ENCODE measurements around the gene CSRNP2. TPM values are rescaled to one million over a fixed set of nuclear protein-coding genes. Genes with fewer than 3 reads are reported as not detected.

The CSRNP2 gene
- total and polyA plus RNA-seq, 4 experiments from 2014 or later: 4.6 to 35.0 (median 20.2) TPM

DNA sequence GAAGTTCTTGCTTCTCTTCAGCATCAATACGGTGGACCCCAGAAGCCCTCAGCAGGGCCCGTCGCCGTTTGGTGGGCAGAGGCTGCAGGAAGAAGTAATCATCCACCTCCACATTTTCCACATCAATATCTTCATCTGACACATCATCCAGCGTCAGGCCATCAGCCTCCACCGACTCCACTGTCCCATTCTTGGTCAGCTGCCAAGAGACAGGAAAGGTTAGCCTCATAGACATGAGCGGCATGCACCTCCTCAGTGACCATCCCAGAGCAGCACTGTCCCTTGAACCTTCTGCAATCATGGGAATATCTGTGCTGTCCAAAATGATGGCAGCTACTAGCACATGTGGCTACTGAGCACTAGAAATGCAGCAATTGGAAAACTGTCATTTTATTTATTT lies 15.6 kb downstream of the CSRNP2 start:
- Mint-ChIP-seq H3K4me3 (no peak overlapping the region), H3K36me3 (peaks cover 26 to 61% of the 10 kb centered on the region in 2 donors), H3K27ac (peak overlapping the region in 3 of 7 donors; percentile 47 to 93 (median 51)), H3K9me3 (no peaks in the 10 kb centered on the region), H3K27me3 (no peaks in the 10 kb centered on the region), H3K4me1 (no peaks in the 10 kb centered on the region)
- intact Hi-C loops (cut with micrococcal nuclease): no loop called here
- POLR2A ChIA-PET (ENCODE audit: partially characterized antibody): no interaction called here
- Histone ChIP-seq H3K27me3 (ENCODE audit: insufficient read depth, low read length) (no peaks in the 10 kb centered on the region), H3K9me3 (ENCODE audit: control insufficient read depth in 1 of 2, low read length in 2 of 2) (no peaks in the 10 kb centered on the region), H3K4me1 (ENCODE audit: insufficient read depth, low read length) (no peaks in the 10 kb centered on the region), H3K36me3 (ENCODE audit: insufficient read depth, low read length) (peaks cover 42% of the 10 kb centered on the region), H3K27ac (ENCODE audit: low read depth, low read length) (no peak overlapping the region), H3K4me3 (ENCODE audit: low read length in 2 of 2) (no peak overlapping the region)
- CTCF ChIA-PET (ENCODE audit: partially characterized antibody): no interaction called here
- DNase-seq: no peak

DNA sequence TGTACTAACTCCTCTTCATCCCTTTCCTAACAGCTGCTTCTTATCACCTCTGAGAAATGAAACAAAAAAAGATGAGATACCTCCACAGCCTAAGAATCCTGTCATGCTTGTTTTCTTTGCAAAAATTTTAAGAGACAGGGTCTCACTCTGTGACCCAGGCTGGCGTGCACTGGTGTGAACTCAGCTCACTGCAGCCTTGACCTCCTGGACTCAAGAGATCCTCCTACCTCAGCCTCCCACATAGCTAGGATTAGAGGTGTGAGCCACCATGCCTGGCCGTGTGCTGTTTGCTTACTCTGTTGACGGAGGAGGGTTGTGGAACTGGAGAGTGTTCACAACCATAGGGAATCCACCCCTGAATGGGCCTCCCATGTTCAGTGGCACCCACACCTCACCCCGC lies 16.2 kb downstream of the CSRNP2 start:
- CTCF ChIA-PET (ENCODE audit: partially characterized antibody): interaction anchor here (1.0 kb wide), 1 partner anchor 16 kb away, joined by 3 read pairs; the partner anchor contains the start of gene CSRNP2
- Mint-ChIP-seq H3K36me3 (peaks cover 28 to 63% of the 10 kb centered on the region in 2 donors), H3K9me3 (no peaks in the 10 kb centered on the region), H3K27me3 (no peaks in the 10 kb centered on the region), H3K4me1 (no peaks in the 10 kb centered on the region), H3K27ac (peak overlapping the region in 1 of 7 donors; percentile 12), H3K4me3 (no peak overlapping the region)
- H3K36me3 ChIP-seq (ENCODE audit: insufficient read depth, low read length): peaks cover 44% of the 10 kb centered on the region
- H3K27me3 ChIP-seq (ENCODE audit: insufficient read depth, low read length): no peaks in the 10 kb centered on the region
- no peak for DNase-seq
- POLR2A ChIA-PET (ENCODE audit: partially characterized antibody): interaction anchor here (1.0 kb wide), 1 partner anchor 16 kb away, joined by 3 read pairs; the partner anchor contains the start of gene CSRNP2
- H3K9me3 ChIP-seq (ENCODE audit: control insufficient read depth in 1 of 2, low read length in 2 of 2): no peaks in the 10 kb centered on the region
- H3K4me3 ChIP-seq (ENCODE audit: low read length in 2 of 2): no peak overlapping the region
- intact Hi-C loops (cut with micrococcal nuclease): no loop called here
- H3K27ac ChIP-seq (ENCODE audit: low read depth, low read length): no peak overlapping the region
- H3K4me1 ChIP-seq (ENCODE audit: insufficient read depth, low read length): no peaks in the 10 kb centered on the region

DNA sequence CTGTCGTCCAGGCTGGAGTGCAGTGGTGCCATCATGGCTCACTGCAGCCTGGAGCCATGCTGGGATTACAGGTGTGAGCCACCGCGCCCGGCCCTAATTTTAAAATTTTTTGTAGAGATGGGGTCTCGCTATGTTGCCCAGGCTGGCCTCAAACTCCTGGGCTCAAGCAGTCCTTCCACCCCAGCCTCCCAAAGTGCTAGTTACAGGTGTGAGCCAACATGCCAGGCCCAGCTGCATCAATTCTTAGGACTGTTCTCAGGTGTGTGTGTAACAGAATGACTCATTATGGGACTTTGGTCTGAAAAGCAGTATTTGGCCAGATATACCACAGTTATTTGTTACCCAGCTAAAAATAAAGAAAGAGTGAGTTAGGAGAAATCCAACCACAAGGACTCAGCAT lies 17.9 kb downstream of the CSRNP2 start:
- CTCF ChIA-PET (ENCODE audit: partially characterized antibody): no interaction called here
- intact Hi-C loops (cut with micrococcal nuclease): no loop called here
- peaks cover 38% of the 10 kb centered on the region for H3K36me3 ChIP-seq (ENCODE audit: insufficient read depth, low read length)
- no peak overlapping the region for H3K27ac ChIP-seq (ENCODE audit: low read depth, low read length)
- no peaks in the 10 kb centered on the region for H3K4me1 ChIP-seq (ENCODE audit: insufficient read depth, low read length)
- no peak overlapping the region for H3K4me3 ChIP-seq (ENCODE audit: low read length in 2 of 2)
- no peak for DNase-seq
- Mint-ChIP-seq H3K36me3 (peaks cover 25 to 60% of the 10 kb centered on the region in 2 donors), H3K27ac (peak overlapping the region in 2 of 7 donors; percentile 13 to 35), H3K4me1 (no peaks in the 10 kb centered on the region), H3K4me3 (no peak overlapping the region), H3K9me3 (no peaks in the 10 kb centered on the region), H3K27me3 (no peaks in the 10 kb centered on the region)
- H3K9me3 ChIP-seq (ENCODE audit: control insufficient read depth in 1 of 2, low read length in 2 of 2): no peaks in the 10 kb centered on the region
- H3K27me3 ChIP-seq (ENCODE audit: insufficient read depth, low read length): no peaks in the 10 kb centered on the region
- POLR2A ChIA-PET (ENCODE audit: partially characterized antibody): interaction anchor here (0.7 kb wide), 1 partner anchor 291 kb away, joined by 3 read pairs; no protein-coding TSS in a partner anchor

DNA sequence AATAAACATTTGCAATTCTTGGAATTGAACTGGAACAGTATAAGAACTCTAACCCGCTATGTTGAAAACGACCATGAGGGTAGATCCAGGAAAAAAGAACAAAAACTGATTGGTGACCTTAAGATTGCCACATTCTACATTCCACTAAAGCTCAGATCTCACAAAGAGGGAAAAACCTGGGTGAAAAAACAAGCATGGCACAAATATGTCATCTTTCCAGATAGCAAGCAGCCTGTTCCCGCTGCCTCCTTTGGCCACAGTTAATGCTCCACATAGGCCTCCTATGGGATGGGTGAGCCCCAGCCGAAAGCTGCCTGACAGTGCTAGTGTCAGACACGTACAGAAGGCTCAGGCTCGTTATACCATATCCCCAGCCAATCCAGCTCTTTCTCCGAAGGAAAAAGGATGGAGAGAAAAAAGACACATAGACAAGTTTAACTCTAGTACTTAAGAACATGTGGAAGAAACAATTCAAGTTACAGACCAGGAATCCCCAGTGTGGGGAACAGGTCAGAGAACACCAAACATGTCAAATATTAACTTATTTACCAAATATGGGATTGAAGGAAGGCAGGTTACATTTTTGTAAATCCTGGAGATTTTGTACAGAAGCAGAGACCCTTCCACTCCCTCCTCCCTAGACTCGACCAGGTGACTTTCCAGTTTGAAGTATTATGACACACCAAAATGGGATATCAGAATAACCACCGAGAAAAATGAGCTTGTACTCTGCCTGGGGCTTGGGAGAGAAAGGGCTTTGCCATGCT lies 20.6 kb downstream of the CSRNP2 start:
- Histone ChIP-seq H3K4me1 (ENCODE audit: insufficient read depth, low read length) (no peaks in the 10 kb centered on the region), H3K27me3 (ENCODE audit: insufficient read depth, low read length) (no peaks in the 10 kb centered on the region), H3K9me3 (ENCODE audit: control insufficient read depth in 1 of 2, low read length in 2 of 2) (no peaks in the 10 kb centered on the region), H3K4me3 (ENCODE audit: low read length in 2 of 2) (no peak overlapping the region), H3K27ac (ENCODE audit: low read depth, low read length) (no peak overlapping the region), H3K36me3 (ENCODE audit: insufficient read depth, low read length) (peaks cover 55% of the 10 kb centered on the region)
- no peaks in the 10 kb centered on the region for H3K9me3 Mint-ChIP-seq
- intact Hi-C loops (cut with micrococcal nuclease): no loop called here
- H3K4me1 Mint-ChIP-seq: no peaks in the 10 kb centered on the region
- no peak overlapping the region for H3K4me3 Mint-ChIP-seq
- CTCF ChIA-PET (ENCODE audit: partially characterized antibody): interaction anchor here (0.9 to 1.0 kb wide), 2 partner anchors 11 to 14 kb away, joined by 3 read pairs; no protein-coding TSS in a partner anchor
- H3K27me3 Mint-ChIP-seq: no peaks in the 10 kb centered on the region
- POLR2A ChIA-PET (ENCODE audit: partially characterized antibody): interaction anchor here (2.0 kb wide), 1 partner anchor 14 kb away, joined by 7 read pairs; the partner anchor contains the start of gene LETMD1
- H3K36me3 Mint-ChIP-seq: peaks cover 34 to 73% of the 10 kb centered on the region in 2 donors
- DNase-seq: no peak
- peak overlapping the region in 2 of 7 donors; percentile 22 to 78 for H3K27ac Mint-ChIP-seq

DNA sequence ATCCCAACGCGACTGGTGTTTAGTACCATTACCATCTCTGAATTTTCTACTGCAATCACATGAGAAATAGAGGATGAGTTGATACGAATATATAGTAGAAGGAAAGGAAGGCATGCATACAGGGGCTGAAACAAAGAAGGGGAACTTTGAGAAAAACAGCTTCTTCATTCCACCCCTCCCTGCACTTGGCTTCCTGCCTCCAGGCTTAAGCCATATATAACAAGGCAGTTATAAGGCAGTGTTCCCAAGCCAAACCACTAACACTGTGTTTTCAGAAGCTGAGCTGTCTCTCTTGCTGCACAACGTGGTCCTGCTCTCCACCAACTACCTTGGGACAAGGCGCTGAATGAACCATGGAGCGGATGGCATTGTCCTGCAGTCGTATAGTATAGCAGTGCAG lies 24.3 kb downstream of the CSRNP2 start:
- no peaks in the 10 kb centered on the region for H3K4me1 Mint-ChIP-seq
- intact Hi-C loops (cut with micrococcal nuclease): no loop called here
- H3K4me3 Mint-ChIP-seq: no peak overlapping the region
- no peaks in the 10 kb centered on the region for H3K9me3 ChIP-seq (ENCODE audit: control insufficient read depth in 1 of 2, low read length in 2 of 2)
- H3K36me3 Mint-ChIP-seq: peaks cover 26 to 73% of the 10 kb centered on the region in 2 donors
- H3K27ac Mint-ChIP-seq: peak overlapping the region in 2 of 7 donors; percentile 78 to 79
- H3K36me3 ChIP-seq (ENCODE audit: insufficient read depth, low read length): peaks cover 62% of the 10 kb centered on the region
- no peaks in the 10 kb centered on the region for H3K27me3 ChIP-seq (ENCODE audit: insufficient read depth, low read length)
- CTCF ChIA-PET (ENCODE audit: partially characterized antibody): no interaction called here
- H3K4me3 ChIP-seq (ENCODE audit: low read length in 2 of 2): no peak overlapping the region
- DNase-seq: no peak
- no peak overlapping the region for H3K27ac ChIP-seq (ENCODE audit: low read depth, low read length)
- H3K9me3 Mint-ChIP-seq: no peaks in the 10 kb centered on the region
- H3K27me3 Mint-ChIP-seq: no peaks in the 10 kb centered on the region
- H3K4me1 ChIP-seq (ENCODE audit: insufficient read depth, low read length): no peaks in the 10 kb centered on the region
- POLR2A ChIA-PET (ENCODE audit: partially characterized antibody): interaction anchor here (1.4 kb wide), 1 partner anchor 159 kb away, joined by 3 read pairs; the partner anchor contains the start of gene POU6F1

DNA sequence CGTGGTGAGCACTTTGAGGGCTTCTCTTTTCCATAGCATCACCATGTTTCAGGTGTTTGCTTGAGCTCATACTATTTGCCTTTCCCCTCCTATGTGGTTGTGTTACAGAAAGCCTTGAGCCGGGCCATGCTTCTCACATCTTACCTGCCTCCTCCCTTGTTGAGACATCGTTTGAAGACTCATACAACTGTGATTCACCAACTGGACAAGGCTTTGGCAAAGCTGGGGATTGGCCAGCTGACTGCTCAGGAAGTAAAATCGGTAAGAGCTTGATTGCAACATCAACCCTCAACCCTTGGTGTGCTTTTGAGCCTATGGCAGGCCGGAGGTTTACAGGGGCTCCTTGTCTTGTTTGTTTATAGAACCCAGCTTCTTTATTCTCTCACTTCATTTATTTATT lies 27.2 kb downstream of the CSRNP2 start:
- H3K36me3 Mint-ChIP-seq: peaks cover 37 to 71% of the 10 kb centered on the region in 2 donors

GRCh38 chr12:51055060-51055459 lies 28.3 kb downstream of the CSRNP2 start:
- peaks cover 37 to 66% of the 10 kb centered on the region in 2 donors for H3K36me3 Mint-ChIP-seq
- H3K4me3 ChIP-seq (ENCODE audit: low read length in 2 of 2): no peak overlapping the region
- no peak overlapping the region for H3K4me3 Mint-ChIP-seq
- no peak for DNase-seq
- ChIA-PET CTCF (ENCODE audit: partially characterized antibody) (no interaction called here), POLR2A (ENCODE audit: partially characterized antibody) (interaction anchor here (1.1 kb wide), 1 partner anchor 28 kb away, joined by 3 read pairs; no protein-coding TSS in a partner anchor)
- H3K27me3 Mint-ChIP-seq: no peaks in the 10 kb centered on the region
- H3K27ac Mint-ChIP-seq: peak overlapping the region in 2 of 7 donors; percentile 7 to 22
- intact Hi-C loops (cut with micrococcal nuclease): no loop called here
- H3K27me3 ChIP-seq (ENCODE audit: insufficient read depth, low read length): no peaks in the 10 kb centered on the region
- peaks cover 5% of the 10 kb centered on the region for H3K4me1 ChIP-seq (ENCODE audit: insufficient read depth, low read length)
- H3K27ac ChIP-seq (ENCODE audit: low read depth, low read length): no peak overlapping the region
- H3K9me3 Mint-ChIP-seq: no peaks in the 10 kb centered on the region
- H3K9me3 ChIP-seq (ENCODE audit: control insufficient read depth in 1 of 2, low read length in 2 of 2): no peaks in the 10 kb centered on the region
- peaks cover 56% of the 10 kb centered on the region for H3K36me3 ChIP-seq (ENCODE audit: insufficient read depth, low read length)
- peaks cover 4 to 8% (median 5%) of the 10 kb centered on the region in 4 donors for H3K4me1 Mint-ChIP-seq

More for the DNA sequence above, 27.2 kb downstream of the CSRNP2 start:
- ChIA-PET POLR2A (ENCODE audit: partially characterized antibody) (interaction anchor here (1.2 kb wide), 1 partner anchor 30 kb away, joined by 3 read pairs; the partner anchor contains the start of gene SLC11A2), CTCF (ENCODE audit: partially characterized antibody) (no interaction called here)
- H3K36me3 ChIP-seq (ENCODE audit: insufficient read depth, low read length): peaks cover 56% of the 10 kb centered on the region
- no peak for DNase-seq
- intact Hi-C loops (cut with micrococcal nuclease): no loop called here
- no peaks in the 10 kb centered on the region for H3K27me3 ChIP-seq (ENCODE audit: insufficient read depth, low read length)
- Mint-ChIP-seq H3K4me3 (no peak overlapping the region), H3K27ac (peak overlapping the region in 1 of 7 donors; percentile 45), H3K27me3 (no peaks in the 10 kb centered on the region), H3K4me1 (peaks cover 4 to 8% (median 5%) of the 10 kb centered on the region in 4 donors), H3K9me3 (no peaks in the 10 kb centered on the region)
- H3K4me1 ChIP-seq (ENCODE audit: insufficient read depth, low read length): no peaks in the 10 kb centered on the region
- H3K27ac ChIP-seq (ENCODE audit: low read depth, low read length): no peak overlapping the region
- no peaks in the 10 kb centered on the region for H3K9me3 ChIP-seq (ENCODE audit: control insufficient read depth in 1 of 2, low read length in 2 of 2)
- no peak overlapping the region for H3K4me3 ChIP-seq (ENCODE audit: low read length in 2 of 2)

Measured in CD4-positive, alpha-beta memory T cell (primary cell).